GM21825 (cell line): ENCODE results near the gene LIG1.
"Not testable (repeated sequence)": the region's sequence is repeated elsewhere in the genome, so short reads cannot be mapped to it uniquely, and the experiment has no call there.

Source experiments
- ATAC-seq: cut with Tn5 transposase; IDR thresholded peaks from one replicate; pipeline ENCODE4 v1.9.1; 2021; ENCODE audit warnings: mild to moderate bottlenecking, moderate library complexity; ENCODE audit not compliant: unreplicated experiment

Gene LIG1

DNA sequence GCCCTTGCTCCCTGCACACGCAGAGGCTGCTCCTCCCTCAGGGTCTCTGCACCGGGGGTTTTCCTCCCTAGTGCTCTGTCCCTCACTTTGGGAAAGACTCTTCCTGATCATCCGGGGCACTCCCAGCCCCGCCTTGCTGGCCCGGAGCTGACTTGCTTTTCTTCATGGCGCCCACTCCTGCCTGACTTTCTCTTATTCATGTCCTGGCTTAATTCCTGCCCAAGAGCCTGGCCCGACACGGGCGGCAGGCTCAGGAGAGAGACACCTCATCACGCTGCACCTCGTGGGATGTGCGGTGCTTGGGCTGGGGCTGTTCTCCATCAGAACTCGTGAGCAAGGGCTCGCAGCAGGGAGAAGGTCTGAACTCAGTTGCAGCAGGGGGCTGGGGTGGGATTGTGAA, 47.7 kb downstream of the LIG1 start:
- ATAC-seq, result no peak

DNA sequence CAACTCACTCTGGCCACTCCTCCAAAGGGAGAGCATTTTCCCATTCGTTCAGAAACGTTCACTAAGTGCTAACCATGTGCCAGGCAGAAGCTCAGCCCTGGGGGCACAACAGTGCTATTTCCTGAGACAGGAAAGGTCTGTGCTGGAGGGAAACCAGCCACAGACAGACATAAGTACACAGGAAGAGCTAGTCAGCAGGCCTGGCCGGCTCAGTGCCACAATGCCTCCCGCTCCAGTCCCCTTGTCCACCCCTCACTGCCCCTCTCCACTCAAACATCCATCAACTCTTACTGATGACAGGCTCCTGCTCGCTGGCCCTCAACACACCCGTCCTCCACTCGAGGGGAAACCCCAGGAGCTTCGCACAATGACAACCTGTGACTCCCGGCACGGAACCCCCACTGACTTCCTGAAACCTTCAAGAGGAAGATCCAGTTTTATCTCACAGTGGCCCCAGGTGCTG, 48.2 kb downstream of the LIG1 start:
- peak; percentile 44 for ATAC-seq

DNA sequence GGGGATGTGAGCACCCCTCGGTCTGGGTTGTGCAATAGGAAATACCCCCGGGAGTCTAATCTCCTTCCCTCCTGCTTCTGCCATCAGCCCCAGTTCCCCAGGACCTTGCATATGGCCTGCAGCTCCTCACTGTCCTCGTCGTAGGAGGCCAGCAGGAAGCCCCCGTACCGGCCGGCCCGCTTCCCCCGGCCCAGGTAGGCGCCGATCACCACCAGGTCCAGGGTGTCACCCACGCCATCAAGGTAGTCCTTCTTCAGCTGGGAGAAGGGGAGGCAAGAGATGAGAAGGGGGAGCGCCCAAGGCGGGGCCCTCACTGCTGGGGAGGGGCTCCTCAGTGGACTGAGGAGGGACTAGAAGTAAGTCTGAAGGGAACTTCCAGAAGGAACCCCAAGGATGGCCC, 49.1 kb downstream of the LIG1 start:
- ATAC-seq, result no peak

DNA sequence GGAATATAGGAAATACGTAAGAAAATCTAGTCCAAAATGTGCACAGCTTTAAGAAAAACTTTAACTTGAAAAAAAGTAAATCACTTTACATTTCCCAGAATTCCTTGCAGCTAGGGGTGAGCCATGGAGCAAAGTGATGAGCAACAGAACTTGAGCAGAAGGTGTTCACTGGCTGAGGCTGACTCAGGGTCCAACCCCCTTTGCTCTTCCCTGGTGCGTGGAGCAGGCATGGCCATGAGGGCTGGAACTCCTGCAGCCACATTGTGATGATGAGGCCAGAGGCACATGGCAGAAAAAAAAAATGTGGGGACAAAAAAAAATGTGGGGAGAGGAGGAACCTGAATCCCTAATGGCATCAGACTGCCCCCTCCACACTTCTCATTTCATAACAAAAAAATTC, 49.6 kb downstream of the LIG1 start:
- no peak for ATAC-seq

DNA sequence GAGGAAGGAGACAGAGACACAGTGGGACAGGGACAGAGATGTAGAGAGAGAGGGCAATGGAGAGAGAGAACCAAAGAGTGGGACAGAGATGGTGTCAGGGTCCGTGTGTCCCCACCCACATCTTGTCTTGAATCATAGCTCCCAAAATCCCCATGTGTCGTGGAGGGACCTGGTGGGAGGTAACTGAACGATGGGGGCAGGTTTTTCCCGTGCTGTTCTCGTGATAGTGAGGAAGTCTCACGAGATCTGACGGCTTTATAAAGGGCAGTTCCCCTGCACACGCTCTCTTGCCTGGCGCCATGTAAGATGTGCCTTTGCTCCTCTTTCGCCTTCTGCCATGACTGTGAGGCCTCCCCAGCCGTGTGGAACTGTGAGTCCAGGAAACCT, 52.0 kb downstream of the LIG1 start:
- no peak for ATAC-seq

DNA sequence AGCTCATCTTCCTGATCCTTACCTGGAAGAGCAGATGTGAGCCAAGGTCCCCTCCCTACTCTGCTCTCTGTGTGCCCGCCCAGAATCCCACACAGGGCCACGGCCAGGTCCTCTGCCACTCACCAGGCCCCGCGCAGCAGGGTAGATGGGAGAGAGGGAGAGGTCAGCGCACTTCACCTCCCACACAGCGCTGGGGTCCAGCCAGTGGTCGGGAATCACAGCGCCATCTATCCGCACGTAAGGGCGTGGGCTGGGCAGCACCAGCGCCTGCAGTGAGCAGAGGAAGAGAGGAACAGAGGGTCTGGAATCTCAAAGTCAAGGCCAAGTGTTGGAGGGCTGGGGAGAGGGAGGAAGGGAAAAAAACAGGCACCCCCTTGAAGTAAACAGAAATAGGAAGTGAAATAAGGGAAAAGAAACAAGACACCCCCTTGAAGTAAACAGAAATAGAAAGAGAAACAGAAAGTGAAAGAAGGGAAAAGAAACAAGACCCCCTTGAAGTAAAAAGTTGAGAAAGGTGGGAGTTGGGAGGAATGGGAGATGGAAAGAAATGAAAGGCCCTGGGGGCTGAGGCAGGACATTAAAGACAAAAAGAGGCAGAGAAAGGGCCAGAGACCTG, 52.5 kb downstream of the LIG1 start:
- no peak for ATAC-seq

DNA sequence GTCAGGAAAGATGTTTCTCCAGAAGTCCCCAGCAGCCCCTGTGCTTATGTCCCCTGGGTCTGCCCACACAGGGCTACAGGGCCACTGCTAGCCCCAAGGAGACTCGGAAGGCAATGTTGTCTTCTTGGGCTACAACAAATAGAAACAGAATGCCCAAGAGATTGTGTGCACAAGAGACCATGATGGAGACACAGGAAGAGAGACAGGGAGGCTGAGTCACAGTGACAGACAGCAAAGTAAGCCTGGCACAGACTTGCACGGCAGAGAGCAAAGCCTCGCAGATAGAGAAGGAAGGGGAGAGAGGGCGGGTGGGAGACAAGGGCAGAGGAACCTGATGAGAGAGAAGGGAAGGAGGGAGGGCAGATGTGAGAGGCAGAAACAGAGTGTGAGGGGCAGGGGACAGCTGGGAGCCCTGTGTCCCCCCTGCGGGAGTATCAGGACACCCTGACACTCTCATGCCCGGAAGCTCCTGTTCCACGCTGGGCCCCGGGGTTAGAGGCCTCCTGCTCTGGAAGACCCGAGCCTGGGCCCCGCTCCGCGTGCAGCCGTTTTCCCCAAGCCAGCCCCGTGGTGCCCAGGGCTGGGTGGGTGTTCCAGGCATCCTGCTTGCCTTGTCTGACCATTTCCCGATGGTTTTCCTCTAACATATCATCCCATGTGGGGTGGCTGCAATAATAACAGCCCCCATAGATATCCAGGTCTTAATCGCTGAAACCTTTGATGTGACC, 56.8 kb downstream of the LIG1 start:
- ATAC-seq, result no peak

DNA sequence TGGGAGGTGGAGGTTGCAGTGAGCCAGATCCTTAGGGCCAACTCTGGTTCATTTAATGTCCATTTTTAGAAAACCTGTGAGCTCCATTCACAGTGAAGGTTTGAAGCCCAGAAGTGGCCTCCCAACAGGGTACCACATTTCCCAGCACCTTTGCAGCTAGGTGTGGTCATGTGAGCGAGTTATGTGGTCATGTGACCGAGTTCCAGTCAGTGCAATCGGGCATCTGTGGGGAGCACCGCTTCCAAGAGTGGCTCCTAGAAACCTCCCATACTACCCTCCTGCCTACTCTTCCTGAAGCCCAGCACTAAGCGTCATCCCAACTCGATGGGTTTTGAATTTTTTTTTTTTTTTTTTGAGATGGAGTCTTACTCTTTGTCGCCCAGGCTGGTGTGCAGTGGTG, 58.9 kb downstream of the LIG1 start:
- no peak for ATAC-seq

DNA sequence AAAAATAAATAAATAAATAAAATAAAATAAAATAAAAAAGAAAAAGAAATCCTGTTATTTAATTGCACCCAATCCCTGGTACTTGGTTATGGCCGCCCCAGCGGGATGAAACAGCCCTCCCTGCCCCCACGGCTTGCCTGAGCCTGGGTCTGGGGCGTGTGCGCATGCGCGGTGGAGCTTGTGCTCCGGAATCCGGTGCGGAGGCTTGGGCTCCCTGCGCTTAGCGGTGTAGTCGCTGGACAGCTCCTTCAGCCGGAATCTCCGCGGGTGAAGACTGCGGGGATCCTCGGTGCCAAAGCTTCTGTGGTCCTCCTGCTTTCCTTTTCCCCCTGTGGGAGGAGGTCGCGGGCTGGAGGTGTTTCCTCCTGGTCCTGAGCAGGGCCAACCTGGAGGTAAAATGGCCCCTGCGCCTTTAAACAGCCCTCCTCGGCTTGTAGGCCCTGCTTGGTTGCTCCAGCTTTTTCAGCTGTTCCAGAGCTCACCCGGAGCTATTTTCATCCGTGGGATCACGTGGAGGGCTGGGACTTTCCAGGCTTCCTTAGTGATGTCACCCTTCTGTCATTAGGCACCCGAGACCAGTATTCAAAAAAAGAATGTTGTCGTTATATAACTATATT, 59.7 kb downstream of the LIG1 start, which contains the start of gene PLA2G4C:
PLA2G4C (minus strand) TSS at position 468 of the 617 bp plus-strand sequence. CDS start 4,288 bp downstream, outside the sequence.
- ATAC-seq, result peak; percentile 45

DNA sequence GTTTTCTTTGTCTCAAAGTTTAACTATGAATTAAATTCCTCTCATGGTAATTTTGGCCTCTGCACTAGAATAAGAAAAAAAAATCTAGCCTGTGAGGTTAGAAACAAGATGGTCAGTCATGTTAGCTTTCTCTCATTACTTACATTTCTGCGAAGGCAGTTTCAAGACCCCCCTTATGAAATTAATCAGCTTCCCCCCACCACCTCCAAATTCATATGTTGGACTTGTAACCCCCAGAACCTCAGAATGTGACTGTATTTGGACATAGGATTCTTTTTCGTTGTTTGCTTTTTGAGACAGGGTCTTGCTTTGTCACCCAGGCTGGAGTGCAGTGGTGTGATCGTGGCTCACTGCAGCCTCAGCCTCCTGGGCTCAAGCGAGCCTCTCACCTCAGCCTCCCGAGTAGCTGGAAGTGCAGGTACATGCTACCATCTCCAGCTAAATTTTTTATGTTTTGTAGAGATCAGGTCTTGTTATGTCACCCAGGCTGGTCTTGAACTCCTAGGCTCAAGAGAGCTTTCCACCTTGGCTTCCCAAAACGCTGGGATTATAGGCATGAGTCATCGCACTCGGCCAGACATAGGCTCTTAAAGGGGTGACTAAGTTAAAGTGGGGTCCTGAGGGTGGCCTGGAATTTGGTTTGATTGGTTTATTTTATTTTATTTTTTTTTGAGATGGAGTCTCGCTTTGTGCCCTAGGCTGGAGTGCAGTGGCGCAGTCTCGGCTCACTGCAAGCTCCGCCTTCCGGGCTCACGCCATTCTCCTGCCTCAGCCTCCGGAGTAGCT, 61.0 kb downstream of the LIG1 start:
- ATAC-seq, result no peak

DNA sequence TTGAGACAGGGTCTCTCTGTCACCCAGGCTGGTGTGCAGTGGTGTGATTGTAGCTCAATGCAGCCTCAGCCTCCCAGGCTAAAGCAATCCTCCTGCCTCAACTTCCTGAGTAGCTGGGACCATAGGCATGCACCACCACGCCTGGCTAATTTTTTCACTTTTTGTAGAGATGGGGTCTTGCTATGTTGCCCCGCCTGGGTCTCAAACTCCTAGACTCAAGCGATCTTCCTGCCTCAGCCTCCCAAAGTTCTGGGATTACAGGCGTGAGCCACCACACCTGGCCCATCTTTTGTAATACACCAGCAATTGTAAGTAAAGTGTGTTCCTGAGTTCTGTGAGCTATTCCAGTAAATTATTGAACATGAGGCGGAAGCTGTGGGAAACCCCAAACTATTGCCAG, 66.2 kb downstream of the LIG1 start:
- ATAC-seq, result no peak

DNA sequence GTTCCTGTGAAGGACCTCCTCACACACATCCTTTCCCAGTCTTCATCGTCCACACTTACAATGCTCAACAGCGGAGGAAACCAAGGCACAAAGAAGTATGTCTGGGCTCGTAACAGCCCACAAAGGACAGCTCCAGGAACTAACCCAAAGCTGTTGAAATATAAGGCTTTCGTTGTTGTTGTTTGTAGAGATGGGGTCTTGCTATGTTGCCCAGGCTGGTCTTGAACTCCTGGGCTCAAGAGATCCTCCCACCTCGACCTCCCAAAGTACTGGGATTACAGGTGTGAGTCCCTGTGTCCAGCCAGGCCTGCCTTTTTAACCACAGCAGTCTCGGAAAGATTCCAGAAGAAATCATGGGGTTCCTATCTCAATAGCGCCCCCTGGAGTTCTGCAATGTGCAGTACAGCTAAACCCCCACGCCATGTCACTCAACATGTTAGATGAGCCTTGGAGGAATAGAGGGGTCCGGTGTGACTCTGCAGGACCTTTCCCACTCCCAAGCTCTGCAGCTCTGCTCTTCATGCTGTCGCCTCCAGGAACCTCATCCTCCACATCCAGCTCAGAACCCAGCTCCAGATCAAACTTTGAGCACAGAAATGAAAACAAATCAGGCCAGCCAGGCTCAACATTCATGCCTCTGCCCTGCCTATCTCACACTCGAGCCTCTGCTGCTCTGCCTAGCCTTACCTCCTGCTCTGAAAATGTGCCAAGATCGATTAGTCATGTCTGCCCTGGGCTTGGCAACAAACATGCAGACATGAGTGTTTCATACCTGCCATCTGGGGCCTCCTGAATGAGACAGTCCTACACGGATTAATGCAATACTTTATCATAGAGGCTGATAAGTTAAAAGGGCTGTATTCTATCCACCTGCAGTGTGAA, 67.0 kb downstream of the LIG1 start:
- no peak for ATAC-seq

DNA sequence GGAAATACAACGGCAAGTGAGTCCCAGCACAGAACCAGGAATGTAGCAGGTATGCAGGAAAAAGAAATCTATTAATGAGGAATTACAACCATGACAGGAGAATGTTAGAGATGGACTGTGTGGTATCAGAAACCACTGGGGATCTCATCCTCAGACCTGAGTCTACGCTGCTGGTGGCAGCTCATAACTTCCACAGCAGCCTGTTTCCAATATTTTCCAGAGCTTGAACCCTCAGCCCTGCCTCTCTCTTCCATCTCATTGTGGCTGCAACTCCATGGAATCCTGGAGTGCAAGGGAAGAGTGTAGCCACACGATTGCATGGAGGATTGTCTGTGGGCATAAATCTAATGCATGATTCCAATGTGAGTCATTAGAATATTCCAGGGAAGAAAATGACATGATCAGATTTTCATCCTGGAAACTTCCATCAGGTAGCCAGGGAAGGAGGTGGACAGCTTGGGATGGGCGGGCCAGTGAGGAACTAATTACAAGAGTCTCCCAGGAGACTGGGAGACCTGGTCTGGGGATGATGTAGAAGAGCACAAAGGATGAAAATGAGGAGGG, 74.5 kb downstream of the LIG1 start:
- ATAC-seq, result no peak

DNA sequence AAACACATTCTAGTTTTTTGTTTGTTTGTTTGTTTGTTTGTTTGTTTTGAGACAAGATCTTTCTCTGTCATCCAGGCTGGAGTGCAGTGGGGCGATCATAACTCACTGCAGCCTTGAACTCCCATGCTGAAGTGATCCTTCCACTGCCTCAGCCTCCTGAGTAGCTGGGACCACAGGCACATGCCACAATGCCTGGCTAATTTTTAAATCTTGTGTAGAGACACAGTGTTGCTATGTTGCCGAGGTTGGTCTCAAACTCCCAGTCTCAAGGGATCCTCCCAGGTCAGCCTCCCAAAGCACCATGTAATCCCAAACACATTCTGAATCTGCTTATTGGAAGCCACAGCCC, 75.3 kb downstream of the LIG1 start:
- no peak for ATAC-seq

DNA sequence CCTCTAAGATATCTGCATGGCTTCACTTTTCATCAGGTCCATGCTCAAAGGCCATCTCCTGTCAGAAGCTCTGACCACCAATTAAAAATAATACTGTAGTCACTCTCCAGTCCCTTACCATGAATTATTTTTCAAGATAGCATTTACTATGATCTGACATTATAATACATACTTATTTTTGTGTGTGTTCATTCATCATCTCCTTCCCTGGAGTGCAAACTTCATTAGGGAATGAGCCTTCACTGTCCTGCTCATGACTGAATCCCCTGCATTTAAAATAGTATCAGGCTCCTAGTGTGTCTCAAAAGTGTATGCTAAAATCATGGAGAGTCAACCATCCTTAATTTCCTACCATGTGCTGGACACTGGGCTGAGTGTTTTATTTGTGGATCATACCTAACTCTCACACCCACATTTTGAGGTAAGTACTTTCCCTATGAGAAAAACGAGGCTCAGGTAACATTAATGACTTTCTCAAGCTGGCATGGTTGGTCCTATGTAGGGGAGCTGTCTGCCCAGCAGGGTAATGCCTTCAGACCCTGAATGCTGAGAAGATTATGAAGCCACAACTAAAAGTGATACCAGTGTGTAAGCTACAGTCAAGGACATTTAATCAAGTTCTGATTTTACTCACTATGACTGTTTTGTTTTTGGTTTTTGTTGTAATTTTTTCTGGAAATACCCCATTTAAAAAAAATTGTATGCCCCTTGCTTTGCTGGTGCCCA, 75.9 kb downstream of the LIG1 start:
- no peak for ATAC-seq

DNA sequence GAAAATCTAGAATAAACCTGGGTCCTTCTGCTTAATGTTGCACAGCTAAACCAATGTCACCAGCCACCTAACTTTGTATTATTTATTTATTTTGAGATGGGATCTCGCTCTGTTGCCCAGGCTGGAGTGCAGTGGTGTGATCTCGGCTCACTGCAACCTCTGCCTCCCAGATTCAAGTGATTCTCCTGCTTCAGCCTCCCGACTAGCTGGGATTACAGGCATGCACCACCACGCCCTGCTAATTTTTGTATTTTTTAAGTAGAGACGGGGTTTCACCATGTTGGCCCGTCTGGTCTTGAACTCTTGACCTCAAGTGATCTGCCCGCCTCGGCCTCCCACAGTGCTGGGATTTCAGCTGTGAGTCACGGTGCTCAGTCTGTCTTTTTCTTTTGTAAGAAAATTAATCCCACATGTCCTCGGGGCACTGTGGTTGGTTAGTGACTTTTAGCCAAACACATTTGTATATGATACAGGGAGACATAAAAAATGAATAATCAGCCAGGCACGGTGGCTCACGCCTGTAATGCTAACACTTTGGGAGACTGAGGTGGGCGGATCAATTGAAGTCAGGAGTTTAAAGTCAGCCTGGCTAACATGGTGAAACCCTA, 78.9 kb downstream of the LIG1 start:
- not testable (repeated sequence) for ATAC-seq

DNA sequence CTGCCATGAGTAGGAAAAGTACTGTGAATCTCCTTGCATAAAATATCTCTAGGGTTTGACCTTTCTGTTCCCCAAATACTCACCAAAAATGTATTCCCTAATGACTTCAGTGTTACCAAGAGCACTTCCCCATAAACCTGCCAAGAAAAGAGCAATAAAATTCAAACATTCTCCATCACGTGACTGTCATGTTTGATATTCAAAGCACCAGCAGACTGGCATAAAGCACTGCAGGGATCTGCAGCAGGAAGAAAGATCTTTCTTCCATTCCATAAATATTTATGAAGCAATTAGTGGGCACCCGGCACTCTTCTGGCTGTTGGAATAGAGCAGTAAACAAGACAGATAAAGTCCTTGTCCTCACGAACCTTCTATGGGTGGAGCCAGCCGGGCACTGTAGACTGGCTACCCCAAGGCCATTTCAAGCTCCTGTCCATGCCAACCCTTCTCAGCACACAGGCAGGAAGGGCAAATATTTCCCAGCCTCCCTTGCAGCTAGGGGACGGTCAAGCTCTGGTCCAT, 79.8 kb downstream of the LIG1 start:
- ATAC-seq, result no peak

DNA sequence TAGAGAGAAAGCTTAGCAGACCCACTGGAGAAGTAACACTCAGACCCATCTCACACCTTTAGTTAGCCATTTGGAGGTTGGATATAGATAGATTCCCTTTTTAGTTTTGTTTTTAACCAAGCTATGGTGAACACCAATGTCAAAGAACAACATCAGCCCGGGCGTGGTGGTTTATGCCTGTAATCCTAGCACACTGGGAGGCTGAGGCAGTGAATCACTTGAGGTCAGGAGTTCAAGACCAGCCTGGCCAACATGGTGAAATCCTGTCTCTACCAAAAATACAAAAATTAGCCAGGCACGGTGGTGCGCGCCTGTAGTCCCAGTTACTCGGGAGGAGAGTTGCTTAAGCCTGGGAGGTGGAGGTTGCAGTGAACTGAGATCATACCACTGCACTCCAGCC, 81.2 kb downstream of the LIG1 start:
- ATAC-seq, result not testable (repeated sequence)
